ENCODE measurements around the gene COMTD1.

COMTD1 gene

DNA sequence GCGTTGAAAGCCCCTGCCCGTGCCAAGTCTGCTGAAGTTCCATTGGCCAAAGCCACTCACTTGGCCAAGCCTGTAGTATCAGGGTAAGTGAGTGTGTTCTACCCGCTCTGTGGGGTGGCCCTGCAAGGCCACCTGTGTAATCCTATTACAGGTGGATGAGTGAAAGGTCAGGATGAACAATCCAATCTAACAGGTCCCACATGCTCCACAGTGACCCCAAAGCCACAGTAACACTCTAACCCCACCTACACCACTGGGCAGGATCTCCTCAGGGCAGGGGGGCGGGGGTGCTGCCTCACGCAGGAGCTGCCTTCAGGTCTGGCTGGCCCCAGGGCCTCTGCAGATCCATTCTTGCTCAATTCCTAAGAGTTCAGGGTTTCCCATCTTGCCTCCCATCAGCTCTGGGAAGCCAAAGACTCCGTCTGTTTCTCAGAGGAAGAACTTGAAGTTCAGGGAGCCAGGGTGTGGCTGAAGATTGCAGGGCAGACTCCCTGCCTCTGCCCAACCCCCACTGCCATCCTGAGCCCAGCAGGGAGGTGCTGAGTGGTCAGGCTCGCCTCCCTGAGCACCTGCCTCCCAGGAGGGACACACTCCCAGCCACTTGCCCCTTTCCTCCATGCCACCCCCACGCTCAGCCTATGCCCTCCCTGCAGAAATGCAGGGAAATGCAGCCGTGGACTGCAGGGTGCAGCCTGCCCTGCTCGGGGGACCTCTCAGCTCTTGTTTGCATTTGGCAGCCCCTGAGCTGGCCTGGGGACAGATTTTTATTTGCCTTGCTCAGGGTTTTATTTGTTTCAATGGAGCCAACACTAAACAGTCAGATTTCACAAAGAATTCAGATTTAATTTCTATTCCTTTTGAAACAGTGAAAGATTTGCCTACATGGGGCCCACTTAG, 9.8 kb upstream of the COMTD1 start:
- DNase-seq (ENCODE audit: low spot score) = no peak

DNA sequence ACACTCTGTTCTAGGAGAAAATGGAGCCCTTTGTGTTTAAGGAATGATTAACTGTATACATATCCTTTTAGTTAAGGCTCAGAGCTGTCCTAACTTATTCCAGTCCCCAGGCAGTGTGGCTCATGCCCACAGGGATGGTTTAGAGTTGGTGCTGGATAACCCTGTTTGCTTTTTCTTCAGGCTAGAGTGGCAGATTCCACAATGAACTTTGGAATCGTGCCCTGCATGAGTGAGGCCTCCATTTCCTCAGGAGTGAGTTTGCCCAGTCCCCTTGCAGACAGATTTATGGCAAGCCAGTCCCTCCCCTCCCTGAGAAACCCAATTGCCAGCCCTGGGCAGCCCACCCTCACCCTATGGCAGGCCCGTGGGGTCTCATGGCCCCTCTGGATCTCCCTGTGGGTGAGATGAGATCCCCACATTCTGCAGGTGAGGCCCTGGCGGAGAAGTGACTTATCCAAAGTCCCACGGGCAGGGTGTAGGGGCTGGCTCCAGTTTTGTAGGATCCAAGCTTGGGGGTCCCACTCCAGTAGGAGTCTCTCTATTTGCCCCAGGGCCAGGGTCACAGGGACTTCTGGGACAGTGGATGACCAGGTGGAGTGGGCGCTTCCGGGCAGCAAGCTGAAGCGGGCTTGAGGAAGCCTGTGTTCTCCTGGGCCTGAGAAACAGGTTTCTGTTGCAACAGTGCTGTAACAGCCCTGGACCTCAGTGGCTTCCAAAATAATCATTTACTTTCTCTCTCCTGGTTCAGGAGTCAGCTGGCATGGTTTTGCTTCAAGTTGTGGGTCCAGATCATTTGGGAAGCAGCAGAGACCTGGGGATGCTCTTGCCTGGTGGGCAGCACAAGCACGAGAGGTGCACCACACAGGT, 9.0 kb upstream of the COMTD1 start:
- DNase-seq (ENCODE audit: low spot score) = no peak

DNA sequence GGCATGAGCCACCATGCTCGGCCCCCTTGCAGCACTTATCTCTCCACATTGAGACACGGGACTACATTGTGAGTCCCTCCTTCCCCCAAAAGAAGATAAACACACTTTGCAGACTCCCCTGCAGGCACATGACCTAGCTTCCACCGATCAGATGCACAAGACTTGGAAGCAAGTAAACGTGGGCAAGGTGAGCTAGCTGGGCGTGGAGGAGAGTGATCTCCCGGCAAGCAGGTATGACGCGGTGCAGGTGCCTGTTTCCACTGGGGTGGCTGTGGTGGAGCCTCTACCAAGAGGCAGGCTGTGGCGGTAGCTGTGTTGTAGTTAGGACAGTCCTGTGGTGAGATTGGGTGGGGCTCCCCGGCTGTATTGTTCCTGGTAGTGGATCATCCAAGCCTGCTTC, 7.7 kb upstream of the COMTD1 start:
- DNase-seq (ENCODE audit: low spot score) = no peak

DNA sequence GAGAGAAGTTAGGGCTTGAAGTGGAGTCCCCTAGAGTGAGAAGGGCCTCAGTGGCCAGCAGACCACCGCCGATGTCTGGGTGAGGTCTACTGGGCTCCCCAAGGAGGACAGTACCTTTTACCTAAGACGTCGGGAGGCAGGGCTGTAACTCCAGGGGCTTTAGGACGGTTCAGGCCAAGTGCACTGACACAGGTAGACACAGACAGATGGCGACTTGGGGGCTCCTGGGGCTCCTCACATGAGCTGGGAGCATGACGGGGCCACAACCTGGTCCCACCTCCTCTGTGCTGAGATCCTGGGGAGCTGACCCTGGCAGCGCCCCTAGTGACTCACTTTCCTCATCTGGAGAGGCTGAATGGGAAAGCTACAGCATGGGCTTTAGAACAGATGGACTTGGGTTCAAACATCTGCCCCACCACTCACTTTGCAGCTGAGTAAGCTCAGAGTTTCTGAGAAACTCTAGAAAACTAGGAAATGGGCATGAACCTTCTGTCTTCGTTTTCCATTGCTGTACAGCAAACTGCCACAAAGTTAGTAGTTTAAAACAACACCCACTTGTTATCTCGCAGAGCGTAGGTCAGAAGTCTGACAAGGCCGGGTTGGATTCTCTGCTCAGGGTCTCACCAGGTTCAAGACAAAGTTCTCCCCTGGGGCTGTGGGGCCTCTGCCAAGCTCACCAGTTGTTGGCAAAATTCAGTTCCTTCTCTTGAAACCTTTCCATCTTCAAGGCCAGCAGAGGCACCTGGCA, 4.7 kb upstream of the COMTD1 start:
- no peak for DNase-seq (ENCODE audit: low spot score)

DNA sequence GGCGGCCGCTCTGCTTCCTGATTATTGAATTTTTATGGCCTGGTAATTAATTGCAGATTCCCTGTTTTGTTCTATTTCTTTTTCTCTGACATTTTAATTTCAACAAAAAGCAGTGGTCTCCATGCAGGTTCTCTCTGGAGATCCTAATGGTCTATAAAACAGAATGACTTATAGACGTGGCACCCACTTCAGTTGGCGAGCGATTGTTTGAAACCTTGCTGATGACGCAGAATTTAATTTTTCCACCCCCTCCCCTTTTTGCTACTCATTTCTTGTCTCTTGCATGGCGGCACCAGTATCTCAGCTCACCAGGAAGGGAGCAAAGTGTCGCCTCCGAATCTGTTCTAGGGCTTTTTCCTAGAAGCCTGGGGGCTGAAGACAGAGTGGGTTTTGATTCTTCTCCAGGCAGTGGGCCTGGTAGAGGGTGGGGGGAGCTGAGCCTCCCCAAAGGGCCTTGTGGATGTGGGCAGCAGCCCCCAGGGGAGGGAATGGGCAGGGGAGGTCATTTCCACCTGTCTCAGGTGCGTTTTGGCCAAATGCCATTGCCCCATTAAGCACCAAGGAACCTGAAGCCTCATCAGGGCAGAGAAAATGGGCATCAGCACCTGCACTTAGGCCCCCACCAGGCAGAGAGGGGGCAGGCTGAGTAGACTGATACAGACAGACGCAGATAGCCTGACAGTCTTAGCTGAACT, 3.5 kb upstream of the COMTD1 start:
- no peak for DNase-seq (ENCODE audit: low spot score)

DNA sequence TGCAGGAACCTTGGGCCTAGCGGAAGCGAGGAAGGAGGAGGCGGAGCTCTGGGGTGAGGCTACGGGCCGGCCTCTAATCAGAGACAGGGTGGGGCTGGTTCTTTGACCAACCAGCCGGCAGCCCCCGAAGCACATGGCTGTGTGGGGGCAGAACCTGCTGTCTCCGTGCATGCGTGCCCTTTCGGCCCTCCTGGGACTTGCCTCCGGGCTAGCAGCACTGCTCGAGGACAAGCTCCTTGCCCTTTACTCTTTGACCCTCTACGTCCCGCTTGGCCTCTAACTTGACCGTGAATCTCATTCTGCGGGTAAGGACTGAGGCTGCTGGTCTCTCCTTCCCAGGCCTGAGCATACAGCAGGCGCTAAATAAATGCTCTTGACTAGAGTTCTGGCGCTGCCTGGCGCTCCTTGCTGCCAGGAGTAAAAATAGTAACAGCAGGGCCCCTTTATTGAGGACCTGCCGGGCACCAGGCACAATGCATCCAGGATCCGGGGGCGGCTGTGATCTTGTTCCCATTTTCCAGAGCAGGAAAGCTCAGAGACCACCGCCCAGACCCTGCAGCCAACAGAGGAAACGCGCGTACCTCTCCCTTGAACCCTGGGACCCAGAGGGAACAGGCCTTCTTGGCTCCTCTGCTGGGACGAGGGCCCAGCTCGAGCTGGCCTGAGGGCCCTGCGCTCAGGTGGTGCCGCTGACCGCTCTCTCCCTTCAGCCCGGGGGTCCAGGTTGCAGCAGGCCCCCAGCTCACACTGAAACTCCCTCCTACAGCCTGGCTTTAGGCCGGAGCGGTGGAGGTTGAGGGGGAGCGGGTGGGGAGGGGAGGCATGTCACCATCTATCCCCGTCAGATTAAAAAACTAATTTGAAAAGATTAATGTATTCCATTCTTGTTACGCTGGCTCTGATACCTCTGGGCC, 2.7 kb upstream of the COMTD1 start:
- DNase-seq (ENCODE audit: low spot score) = no peak

DNA sequence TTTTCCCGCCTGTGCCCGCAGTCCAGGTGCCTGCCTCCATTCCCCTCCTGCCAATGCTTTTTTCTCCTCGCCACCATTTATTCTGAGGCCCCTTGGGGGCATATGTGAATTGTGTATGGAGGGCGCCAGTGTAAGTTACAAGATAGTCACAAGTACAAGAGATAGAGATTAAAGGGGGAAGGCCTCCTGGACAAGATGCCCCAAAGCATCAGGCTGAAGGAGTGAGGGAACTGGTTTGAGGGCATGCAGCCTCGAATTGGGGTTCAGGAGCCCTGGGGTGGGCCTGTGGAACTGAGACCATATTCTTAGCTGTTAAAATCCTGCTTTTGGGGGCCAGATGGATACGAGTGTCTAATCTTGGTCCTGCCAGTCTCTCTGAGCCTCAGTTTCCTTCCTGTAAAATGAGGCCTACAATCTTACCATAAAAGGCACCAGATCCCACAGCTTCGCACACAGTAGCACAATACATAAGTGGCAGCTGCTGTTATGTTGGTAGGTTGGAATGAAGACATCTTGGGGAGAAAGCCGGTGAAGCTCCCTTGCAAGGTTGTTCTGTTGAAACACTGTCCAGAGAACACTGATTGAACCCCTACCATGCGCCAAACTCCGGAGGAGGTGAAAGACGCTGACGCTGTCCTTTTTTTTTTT, 545 bp upstream of the COMTD1 start:
- DNase-seq (ENCODE audit: low spot score) = no peak

DNA sequence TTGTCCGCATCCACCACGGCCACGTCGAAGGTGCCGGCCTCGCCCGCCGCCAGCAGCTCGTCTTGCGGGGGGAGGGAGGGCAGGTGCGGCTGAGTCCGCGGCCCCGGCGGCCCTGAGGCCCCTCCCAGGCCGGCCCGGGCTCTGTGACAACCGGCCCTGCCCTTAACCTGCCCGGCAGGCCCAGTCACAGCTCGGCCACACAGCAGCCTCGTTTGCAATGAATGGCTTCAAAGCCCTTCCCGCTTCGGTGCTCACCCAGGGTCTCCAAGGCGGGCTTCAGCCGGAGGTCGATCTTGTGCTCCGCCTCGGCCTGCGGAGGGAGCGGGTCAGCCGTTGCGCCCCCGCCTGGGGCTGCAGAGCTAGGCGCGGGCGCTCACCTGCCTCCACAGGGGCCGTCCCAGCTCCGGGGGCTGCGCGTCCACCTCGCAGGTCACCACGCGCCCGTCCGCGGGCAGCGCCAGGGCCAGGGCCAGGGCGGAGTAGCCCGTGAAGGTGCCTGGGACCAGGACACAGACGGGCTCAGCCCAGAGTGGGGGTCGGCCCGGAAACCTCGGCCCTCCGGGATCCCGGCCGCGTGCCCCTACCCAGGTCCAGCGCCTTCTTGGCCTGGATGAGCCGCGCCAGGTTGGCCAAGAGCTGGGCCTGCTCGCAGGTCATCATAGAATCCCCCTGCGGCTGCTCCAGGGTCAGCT, 928 bp downstream of the COMTD1 start:
- DNase-seq (ENCODE audit: low spot score) = no peak

DNA sequence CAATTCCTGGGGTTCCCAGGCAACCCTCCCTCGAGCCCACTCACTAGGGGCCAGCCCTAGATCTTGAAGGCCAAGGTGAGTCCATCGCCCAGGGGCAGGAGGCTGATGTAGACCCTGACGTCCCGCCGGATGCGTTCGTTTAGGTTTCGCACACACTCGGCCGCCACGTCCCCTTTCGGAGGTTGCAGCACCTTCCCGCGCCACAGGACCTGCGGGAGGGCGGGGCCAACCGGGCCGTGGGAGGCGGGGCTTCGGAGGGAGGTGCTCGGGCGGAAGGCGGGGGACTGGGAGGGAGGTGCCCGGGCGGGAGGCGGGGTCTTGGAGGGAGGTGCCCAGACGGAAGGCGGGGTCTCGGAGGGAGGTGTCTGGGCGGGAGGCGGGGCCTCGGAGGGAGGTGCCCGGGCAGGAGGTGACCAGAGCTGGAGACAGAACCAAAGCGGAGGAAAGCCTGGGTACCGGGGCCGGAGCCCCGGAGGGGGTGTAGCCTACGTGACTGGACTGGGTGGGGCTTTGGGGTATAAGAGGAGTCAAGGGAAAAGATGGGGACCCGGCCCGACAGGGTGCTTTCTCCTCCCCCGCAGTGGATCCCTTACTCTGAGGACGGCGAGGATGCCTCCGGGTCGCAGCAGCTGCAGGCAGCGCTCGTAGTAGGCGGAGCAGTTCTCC, 1.6 kb downstream of the COMTD1 start:
- DNase-seq (ENCODE audit: low spot score) = peak; percentile 87

DNA sequence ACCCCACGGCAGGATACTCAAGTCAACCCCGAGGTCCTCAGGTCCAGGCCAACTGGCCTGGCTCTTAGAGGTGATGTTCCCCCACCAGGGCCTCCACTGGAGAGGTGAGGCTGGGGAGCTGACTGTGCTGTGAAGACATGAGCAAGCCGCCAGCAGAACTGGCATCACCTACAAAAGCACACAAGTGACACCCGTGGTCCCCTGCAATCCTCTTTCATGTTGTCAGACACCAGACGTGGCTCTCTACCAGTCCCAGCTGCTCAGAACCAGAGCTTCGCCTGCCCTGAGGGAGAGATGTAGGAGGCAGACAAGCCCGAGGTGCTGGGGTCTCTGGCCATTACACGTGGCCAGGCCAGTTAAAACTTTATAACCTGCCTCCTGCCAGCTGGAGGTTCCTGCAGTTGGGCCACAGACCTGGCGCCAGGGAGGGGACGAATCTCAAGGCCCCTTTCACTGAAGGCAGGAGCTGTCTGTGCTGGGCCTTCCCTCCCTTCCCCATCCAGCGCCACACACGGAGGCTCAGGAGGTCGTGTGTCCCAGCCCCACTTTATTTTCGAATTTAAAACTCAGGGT, 2.2 kb downstream of the COMTD1 start:
- peak; percentile 29 for DNase-seq (ENCODE audit: low spot score)

DNA sequence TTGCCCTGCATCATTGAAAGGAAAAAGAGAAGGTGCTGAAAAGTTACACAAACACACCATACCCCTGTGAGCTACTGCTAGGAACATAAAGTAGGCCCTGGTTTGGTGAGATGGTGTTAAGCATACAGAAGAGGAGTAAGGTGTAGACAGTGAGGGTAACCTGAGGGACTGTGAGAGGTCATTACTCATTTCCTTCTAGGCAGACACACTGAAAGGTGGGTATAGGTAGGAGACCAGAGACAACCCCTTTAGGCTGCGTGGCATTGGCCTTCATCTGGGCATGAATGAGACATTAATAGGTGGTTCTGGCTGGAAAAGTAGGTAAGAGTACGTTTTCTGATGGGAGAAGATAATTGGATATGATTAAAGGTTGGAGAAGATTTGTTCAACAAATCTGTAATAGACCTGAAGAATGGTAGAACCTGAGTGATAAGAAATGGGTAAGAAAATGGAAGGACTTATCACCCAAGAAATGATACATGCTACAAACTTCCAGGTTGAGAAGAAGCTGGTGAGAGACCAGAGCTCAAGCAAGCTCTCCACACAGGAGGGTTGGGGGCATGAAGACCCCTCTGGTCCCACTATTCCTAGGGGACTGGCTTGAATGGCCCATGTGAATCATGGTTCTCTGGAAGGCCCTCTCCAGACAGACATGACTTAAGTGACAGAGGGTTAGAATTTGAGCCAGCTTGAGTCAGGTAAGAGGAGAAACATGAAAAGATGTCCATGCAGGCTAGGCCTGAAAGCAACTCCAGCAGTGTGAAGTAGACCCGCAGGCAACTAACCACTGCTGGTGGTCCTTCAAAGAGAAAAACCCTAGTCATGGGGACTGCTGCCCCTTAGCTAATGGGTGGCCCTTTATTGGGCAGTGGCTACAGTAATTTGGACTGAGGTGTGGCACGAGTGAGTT, 3.8 kb downstream of the COMTD1 start:
- DNase-seq (ENCODE audit: low spot score) = no peak

DNA sequence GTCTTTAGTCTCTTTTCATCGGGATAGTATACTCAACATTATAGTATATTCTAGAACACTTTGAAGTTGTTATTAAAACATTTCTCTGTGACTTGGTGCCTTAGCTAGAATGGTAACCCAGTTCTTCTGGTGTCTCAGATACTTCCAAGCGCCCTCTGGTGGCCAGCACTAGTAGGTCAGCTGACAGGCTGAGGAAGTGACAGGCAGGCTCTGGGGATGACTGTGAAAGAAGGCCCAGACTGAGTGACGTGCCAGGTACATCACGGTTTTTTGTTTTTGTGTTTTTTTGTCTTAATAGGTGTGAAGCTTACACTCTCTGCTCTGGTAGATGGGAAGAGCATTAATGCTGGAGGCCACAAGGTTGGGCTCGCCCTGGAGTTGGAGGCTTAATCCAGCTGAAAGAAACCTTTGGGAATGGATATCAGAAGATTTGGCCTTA, 5.1 kb downstream of the COMTD1 start:
- DNase-seq (ENCODE audit: low spot score) = peak; percentile 88

DNA sequence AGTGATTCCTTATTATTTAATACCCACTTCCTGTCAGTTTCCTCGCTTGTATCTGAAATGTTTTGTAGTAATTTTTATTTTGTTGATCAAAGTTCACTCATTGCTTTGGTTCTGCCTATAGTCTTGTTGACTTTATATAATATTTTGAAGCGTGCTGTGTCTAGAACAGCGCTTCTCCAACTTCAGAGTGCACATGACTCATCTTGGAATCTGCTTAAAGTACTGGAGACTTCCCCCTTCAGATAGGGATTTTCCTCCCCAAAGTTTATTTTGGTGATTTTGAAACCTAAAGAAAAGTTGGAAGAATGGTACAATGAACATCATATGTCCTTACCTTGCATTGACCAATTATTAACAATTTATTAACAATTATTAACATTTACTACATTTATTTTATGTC, 5.8 kb downstream of the COMTD1 start:
- no peak for DNase-seq (ENCODE audit: low spot score)

DNA sequence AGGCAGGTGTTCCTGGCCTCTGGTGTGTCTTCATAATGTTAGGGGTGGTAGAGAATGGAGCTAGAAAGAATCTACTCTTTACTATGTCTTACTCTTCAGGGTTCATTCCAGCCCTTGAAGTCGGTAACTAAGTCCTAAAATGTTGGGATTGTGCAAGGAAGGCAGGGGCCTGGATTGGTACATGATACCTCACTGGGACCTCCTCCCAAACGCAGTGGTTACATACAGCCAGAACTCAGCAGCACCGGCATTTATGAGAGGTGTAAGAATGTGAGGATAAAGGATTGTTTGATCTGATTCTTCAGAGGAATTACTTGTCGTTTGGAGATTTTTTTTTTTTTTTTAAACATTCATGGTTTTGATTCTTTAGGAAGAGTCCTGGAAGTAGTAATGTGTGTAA, 6.9 kb downstream of the COMTD1 start:
- no peak for DNase-seq (ENCODE audit: low spot score)

DNA sequence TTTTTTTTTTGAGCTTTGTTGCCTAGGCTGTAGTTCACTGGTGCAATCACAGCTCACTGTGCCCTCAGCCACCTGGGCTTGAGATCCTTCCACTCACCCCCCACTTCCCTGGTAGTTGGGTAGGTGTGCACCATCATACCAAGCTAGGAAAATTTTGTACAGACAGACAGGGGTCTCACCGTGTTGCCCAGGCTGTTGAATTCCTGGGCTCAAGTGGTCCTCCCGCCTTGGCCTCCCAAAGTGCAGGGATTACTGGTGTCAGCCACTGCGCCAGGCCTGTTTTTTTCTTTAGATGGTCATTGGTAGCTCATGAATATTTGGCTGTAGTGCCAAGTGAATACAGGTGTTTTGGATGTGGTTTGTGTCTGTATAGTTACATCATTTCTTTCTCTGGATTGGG, 7.5 kb downstream of the COMTD1 start:
- DNase-seq (ENCODE audit: low spot score) = no peak

DNA sequence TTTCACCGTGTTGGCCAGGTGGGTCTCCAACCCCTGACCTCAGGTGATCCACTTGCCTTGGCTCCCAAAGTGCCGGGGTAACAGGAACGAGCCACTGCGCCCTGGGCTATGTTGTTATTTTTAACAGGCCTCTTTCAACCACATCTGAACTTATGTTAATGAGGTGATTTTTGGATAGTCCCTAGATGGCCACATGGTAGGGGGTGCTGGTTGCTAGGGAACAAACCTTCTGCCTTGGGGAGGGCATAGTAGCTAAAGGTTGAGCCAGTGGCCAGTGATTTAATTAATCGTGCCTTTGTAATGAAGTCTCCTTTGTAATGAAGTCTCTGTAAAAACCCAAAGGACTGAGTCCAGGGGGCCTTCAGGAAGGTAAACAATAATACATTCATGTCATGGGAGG, 9.1 kb downstream of the COMTD1 start:
- DNase-seq (ENCODE audit: low spot score) = no peak

DNA sequence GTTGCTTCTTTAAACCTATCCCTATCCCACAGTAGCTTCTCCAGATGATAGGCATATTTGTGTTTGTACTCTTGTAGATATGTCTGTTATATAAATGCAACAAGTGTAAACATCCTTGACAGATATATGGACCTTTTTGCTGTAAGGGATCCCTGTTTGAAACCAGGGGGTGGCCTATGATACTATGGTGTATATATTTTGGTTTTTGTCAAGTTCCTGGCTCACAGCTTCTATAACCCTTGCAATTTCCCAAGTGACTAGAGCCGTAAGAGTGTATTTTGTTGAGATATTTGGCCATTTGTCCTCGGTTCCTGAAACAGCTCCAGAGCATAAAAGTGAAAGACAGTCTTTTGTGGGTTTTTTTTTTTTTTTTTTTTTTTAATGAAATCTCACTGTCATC, 9.7 kb downstream of the COMTD1 start:
- no peak for DNase-seq (ENCODE audit: low spot score)

DNA sequence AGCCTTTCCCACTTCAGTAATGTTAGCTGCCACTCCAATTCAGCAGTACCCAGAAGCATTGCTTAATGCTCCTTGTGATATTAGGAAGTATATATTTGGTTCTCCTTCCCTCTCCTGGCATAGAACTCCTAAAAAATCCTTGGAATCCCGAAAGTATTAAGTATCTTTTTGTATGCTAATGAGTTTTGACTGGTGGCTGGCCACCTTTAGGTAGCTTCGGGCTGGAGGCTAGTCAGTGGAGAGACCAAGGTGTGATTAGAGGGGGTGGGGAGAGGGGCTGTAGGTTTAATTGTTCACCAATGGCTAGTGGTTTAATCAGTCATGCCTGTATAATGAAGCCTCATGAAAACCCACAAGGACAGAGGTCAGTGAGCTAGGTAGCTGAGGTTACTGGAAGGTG, 12.2 kb downstream of the COMTD1 start:
- DNase-seq (ENCODE audit: low spot score) = no peak

All from NAMALWA (cell line).